Fibroblast of lung (primary cell): Measurements from ENCODE around the gene HMG20B.

ENCODE experiments used
- CTCF ChIP-seq, 2 donors: IDR thresholded peaks in 1 of 2; conservative IDR thresholded peaks in 1 of 2; 1 replicate in 1 of 2; 2 replicates in 1 of 2; pipeline ENCODE4 v1.5.1; 2011 to 2012; ENCODE audit warnings: low read length in 2 of 2, control low read depth in 1 of 2, inconsistent platforms in 1 of 2, low read depth in 1 of 2, mild to moderate bottlenecking in 1 of 2
- EZH2 ChIP-seq: IDR thresholded peaks from 2 replicates; pipeline ENCODE4 v1.5.1; 2012; ENCODE audit warnings: low read length, control low read depth, mild to moderate bottlenecking; ENCODE audit errors: missing control alignments

GRCh38 chr19:3593156-3593555 lies 20.4 kb downstream of the HMG20B start:
- TF ChIP-seq CTCF (conservative IDR thresholded peaks at IDR 0.05 in 1 of 2, IDR thresholded peaks at IDR 0.05 in 1 of 2; ENCODE audit: low read depth in 1 of 2, low read length in 2 of 2) (peak in 1 of 2 donors; percentile 5), EZH2 (no peak)
